K562 (cell line): ENCODE measurements around the gene AKAP6.

ENCODE experiments used
- ETV1 ChIP-seq: fragments of 450-650 bp; conservative IDR thresholded peaks from 2 replicates; pipeline ENCODE4 v1.6.1; 2016; ENCODE audit warnings: missing genetic modification characterization, control low read depth, low read depth, missing compliant biosample characterization
- L3MBTL2 ChIP-seq: fragments of 450-650 bp; IDR thresholded peaks from 2 replicates; pipeline ENCODE4 v1.6.1; 2016; ENCODE audit warnings: mild to moderate bottlenecking, moderate library complexity
- NR1H2 ChIP-seq: sonication (generic); formaldehyde crosslinking; IDR thresholded peaks from 2 replicates; pipeline ENCODE4 v1.4.0; 2020; ENCODE audit warnings: mild to moderate bottlenecking, missing genetic modification reagents
- NR2C2 ChIP-seq, 2 experiments: fragments of 200-800 bp in 1 of 2; sonication (Bioruptor generic) in 1 of 2; sonication (generic) in 1 of 2; formaldehyde crosslinking in 1 of 2; IDR thresholded peaks; 2 replicates each; pipeline versions ENCODE4 v1.6.1 to v1.8.0; 2016 to 2022; ENCODE audit warnings: mild to moderate bottlenecking in 1 of 2, missing compliant biosample characterization in 1 of 2, missing genetic modification characterization in 1 of 2, missing genetic modification reagents in 1 of 2
- POLR2A ChIP-seq: fragments of 450-650 bp; conservative IDR thresholded peaks from 2 replicates; pipeline ENCODE4 v1.6.1; 2016
- SP1 ChIP-seq: sonication (generic); formaldehyde crosslinking; IDR thresholded peaks from 2 replicates; pipeline ENCODE4 v1.8.1; 2022; ENCODE audit warnings: mild to moderate bottlenecking, missing genetic modification reagents
- ZFX ChIP-seq: sonication (generic); formaldehyde crosslinking; IDR thresholded peaks from 2 replicates; pipeline ENCODE4 v1.8.0; 2022; ENCODE audit warnings: mild to moderate bottlenecking, missing genetic modification reagents, moderate library complexity
- TF ChIP-seq, protein P1 (sequence below): fragments of 250-450 bp; sonication (Bioruptor Pico); IDR thresholded peaks from 2 replicates; pipeline ENCODE4 v1.5.0; 2021
- TF ChIP-seq, protein P2 (sequence below): fragments of 450-650 bp; IDR thresholded peaks from 2 replicates; pipeline ENCODE4 v1.6.1; 2016

DNA sequence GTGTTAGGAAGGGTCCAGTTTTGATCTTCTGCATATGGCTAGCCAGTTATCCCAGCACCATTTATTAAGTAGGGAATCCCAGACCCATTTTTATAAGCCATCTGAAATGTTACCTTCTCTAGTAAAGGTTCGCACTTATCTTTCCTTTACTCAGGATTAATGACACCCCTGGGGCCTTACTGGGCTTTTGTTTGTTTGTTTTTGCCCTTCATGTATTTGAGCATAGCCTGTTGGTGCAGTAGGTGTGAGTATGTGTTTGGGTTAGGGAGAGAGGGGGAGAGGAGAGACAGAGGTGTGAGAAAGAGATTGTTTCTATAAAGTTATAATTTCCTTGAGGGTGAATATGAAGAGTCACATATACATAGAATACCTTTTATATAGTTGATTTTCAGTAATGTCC, 96.9 kb downstream of the AKAP6 start:
- TF ChIP-seq ETV1 (tag) (no peak), L3MBTL2 (no peak), POLR2A (no peak), NR2C2 (CRISPR knock-in tag; IDR thresholded peaks at IDR 0.05) (no peak), NR2C2 (tag; IDR thresholded peaks at IDR 0.05) (no peak), SP1 (no peak), ZFX (no peak), NR1H2 (CRISPR knock-in tag) (no peak)
- TF ChIP-seq, protein P1, sequence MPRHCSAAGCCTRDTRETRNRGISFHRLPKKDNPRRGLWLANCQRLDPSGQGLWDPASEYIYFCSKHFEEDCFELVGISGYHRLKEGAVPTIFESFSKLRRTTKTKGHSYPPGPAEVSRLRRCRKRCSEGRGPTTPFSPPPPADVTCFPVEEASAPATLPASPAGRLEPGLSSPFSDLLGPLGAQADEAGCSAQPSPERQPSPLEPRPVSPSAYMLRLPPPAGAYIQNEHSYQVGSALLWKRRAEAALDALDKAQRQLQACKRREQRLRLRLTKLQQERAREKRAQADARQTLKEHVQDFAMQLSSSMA (CRISPR knock-in tag): no peak
- TF ChIP-seq, protein P2, sequence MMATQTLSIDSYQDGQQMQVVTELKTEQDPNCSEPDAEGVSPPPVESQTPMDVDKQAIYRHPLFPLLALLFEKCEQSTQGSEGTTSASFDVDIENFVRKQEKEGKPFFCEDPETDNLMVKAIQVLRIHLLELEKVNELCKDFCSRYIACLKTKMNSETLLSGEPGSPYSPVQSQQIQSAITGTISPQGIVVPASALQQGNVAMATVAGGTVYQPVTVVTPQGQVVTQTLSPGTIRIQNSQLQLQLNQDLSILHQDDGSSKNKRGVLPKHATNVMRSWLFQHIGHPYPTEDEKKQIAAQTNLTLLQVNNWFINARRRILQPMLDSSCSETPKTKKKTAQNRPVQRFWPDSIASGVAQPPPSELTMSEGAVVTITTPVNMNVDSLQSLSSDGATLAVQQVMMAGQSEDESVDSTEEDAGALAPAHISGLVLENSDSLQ: no peak
